Brain microvascular endothelial cell (primary cell): ENCODE measurements around the gene PTGR3.

Experiments used
- DNase-seq: peaks from one replicate; pipeline ENCODE4 v3.0.0-alpha.2; 2020
- H3K27ac ChIP-seq: fragments of 250-450 bp; sonication (Bioruptor Pico); 2 replicates; pipeline ENCODE4 v1.5.1; 2020; ENCODE audit warnings: mild to moderate bottlenecking, moderate library complexity
- H3K27me3 ChIP-seq: fragments of 250-450 bp; sonication (Bioruptor Pico); replicated peaks from 2 replicates; pipeline ENCODE4 v1.5.1; 2020; ENCODE audit warnings: mild to moderate bottlenecking
- H3K36me3 ChIP-seq: fragments of 250-450 bp; sonication (Bioruptor Pico); replicated peaks from 2 replicates; pipeline ENCODE4 v1.5.1; 2020; ENCODE audit warnings: mild to moderate bottlenecking
- H3K4me3 ChIP-seq: 2 replicates; pipeline ENCODE4 v1.5.1; 2011; ENCODE audit warnings: low read depth, mild to moderate bottlenecking, control low read depth, low read length, moderate library complexity
- in situ Hi-C: cut with HindIII; loops from 2 replicates; pipeline ENCODE4 v1.10.0; 2017; ENCODE audit warnings: low sequenced_read_pairs, low pct_ligation_motif_present
- TF ChIP-seq, protein P1 (sequence below): IDR thresholded peaks from 2 replicates; pipeline ENCODE4 v1.5.1; 2011; ENCODE audit warnings: low read depth, mild to moderate bottlenecking, moderate library complexity, low read length, control low read depth, inconsistent platforms; ENCODE audit errors: missing control alignments

PTGR3 gene

DNA sequence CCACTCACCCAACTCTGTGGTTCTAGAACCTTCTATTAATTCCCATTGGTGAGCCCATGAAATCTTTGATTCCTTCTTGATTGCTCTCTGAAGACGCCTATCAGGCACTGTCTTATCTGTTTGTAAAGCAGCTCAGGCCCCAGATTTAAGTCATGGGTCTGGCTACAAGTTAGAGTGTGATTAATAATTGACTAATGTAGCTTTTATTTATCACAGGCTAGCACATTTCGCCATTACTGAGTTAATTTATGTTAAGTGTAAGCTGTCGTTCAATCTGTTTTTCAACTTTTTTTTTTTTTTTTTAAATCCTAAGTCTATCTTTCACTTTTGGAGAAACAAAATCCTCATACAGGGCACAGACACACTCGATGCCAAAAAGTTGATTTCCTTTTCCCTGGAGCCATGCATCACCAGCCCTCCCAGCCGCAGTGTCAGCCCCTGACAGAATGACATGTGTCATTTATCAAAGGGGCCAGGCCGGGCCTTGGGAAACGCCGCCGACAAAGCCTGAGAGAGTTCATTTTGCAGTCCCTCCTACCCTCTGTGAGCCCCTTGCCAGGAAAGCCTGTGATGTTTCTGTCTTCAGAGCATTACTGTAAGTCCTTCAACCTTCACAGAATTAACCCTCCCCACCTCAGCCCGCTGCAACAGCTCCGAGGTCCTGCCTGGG lies 17.5 kb upstream of the PTGR3 start:
- no peak for DNase-seq
- H3K4me3 ChIP-seq = no peak overlapping the region
- H3K27ac ChIP-seq = no peak overlapping the region
- no peaks in the 10 kb centered on the region for H3K36me3 ChIP-seq
- in situ Hi-C loops = no loop called here
- TF ChIP-seq, protein P1, sequence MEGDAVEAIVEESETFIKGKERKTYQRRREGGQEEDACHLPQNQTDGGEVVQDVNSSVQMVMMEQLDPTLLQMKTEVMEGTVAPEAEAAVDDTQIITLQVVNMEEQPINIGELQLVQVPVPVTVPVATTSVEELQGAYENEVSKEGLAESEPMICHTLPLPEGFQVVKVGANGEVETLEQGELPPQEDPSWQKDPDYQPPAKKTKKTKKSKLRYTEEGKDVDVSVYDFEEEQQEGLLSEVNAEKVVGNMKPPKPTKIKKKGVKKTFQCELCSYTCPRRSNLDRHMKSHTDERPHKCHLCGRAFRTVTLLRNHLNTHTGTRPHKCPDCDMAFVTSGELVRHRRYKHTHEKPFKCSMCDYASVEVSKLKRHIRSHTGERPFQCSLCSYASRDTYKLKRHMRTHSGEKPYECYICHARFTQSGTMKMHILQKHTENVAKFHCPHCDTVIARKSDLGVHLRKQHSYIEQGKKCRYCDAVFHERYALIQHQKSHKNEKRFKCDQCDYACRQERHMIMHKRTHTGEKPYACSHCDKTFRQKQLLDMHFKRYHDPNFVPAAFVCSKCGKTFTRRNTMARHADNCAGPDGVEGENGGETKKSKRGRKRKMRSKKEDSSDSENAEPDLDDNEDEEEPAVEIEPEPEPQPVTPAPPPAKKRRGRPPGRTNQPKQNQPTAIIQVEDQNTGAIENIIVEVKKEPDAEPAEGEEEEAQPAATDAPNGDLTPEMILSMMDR = no peak
- no peaks in the 10 kb centered on the region for H3K27me3 ChIP-seq

DNA sequence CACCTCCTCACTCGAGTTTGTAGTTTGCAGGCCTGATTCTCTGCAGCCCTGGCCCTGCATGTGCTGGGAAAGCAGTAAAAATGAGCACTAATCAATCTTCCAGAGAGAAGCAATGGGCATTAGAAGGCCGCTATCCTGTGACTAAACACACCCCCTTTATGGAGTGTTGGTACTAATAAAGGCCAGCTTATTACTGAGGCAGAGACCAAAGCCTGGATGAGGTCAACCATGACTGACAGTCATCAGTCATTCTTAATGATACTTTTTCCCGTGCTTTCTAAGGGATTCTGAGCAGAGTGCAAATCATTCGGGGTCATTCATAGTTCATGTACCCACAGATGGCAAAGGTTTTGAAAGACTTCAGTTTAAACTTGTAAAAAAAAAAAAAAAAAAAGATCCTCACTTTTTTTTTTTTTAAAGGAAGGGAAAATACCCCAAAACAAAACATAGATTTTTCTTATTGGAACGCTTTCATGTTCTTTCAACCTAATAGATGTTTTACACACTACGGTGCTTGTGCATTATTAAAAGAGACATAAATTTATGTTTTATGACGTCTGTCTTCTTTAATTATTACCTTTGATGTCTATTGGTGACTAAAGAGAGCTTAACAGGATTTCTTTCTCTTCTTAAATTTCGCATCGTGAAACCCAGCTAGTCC lies 14.9 kb upstream of the PTGR3 start:
- no peak overlapping the region for H3K4me3 ChIP-seq

DNA sequence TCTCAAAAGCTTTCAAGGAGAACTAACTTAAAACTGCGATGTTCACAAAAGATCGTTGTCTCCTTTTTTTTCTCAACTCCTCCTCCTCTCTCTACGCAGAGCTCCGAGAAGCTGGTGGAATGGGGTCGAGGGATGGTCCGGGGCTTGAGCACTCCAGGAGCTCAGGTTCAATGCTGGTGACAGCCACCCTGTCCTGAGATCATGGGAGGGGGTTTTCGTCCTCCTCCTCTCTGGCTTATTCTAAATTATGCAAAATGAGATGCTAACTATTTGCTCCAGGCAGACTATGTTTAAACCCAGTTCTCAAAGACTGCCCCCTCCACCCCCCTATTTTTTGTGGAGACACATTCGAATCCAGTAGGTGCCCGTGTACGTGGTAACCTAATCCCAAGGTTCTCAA lies 13.5 kb upstream of the PTGR3 start:
- TF ChIP-seq, protein P1 = no peak
- DNase-seq = no peak
- in situ Hi-C loops = no loop called here
- Histone ChIP-seq H3K27ac (no peak overlapping the region), H3K27me3 (no peaks in the 10 kb centered on the region), H3K36me3 (no peaks in the 10 kb centered on the region), H3K4me3 (peak overlapping the region; percentile 12)

More for the DNA sequence above, 14.9 kb upstream of the PTGR3 start:
- Histone ChIP-seq H3K36me3 (no peaks in the 10 kb centered on the region), H3K27me3 (no peaks in the 10 kb centered on the region), H3K27ac (no peak overlapping the region)
- TF ChIP-seq, protein P1 = no peak
- no peak for DNase-seq
- in situ Hi-C loops = no loop called here

DNA sequence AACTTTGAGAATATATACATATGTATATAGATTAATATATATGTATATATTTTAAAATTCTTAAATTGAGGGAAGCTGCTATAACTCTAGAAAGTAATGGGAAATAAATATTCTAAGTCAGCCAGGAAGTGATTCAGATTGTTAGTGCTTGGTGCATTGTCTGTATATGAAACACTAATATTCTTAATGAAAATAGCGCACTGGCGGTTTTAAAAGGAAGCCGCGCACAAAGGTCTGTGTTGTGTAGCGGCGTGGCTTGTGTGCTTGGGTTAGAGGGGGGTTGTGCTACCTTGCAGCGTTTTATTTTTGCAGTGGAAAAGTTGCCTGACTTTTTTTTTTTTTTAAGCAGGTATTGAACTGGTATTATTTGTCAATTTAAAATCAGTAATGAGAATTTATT lies 13.0 kb upstream of the PTGR3 start:
- Histone ChIP-seq H3K36me3 (no peaks in the 10 kb centered on the region), H3K4me3 (peak overlapping the region; percentile 12), H3K27ac (no peak overlapping the region), H3K27me3 (no peaks in the 10 kb centered on the region)
- TF ChIP-seq, protein P1 = no peak
- in situ Hi-C loops = no loop called here
- no peak for DNase-seq

- Histone ChIP-seq H3K27me3 (no peaks in the 10 kb centered on the region), H3K27ac (no peak overlapping the region), H3K36me3 (no peaks in the 10 kb centered on the region), H3K4me3 (no peak overlapping the region)
- no peak for DNase-seq
- TF ChIP-seq, protein P1 = no peak
- in situ Hi-C loops = no loop called here
Observed at GRCh38 chr18:75221397-75221796, 12.5 kb upstream of the PTGR3 start.
